Bronchial epithelial cell (primary cell): ENCODE measurements around the gene TMC3. TPM values are rescaled to one million over a fixed set of nuclear protein-coding genes. Genes with fewer than 3 reads are reported as not detected.
A peak's percentile ranks its signal among the peaks of the same experiment; 100 is the strongest.

Experiments used
- DNase-seq: peaks from one replicate; pipeline ENCODE4 v3.0.0-alpha.2; 2010; ENCODE audit warnings: low read depth
- FAIRE-seq: peaks from 2 replicates; lab custom pipeline; 2011; peaks lifted over from hg19 to GRCh38; lab: Jason Lieb, UNC
- H3K27me3 ChIP-seq: 2 replicates; pipeline ENCODE4 v1.5.1; 2011; ENCODE audit warnings: low read length; ENCODE audit not compliant: control insufficient read depth, insufficient read depth
- H3K36me3 ChIP-seq: 2 replicates; pipeline ENCODE4 v1.5.1; 2011; ENCODE audit warnings: low read length; ENCODE audit not compliant: control insufficient read depth, insufficient read depth
- H3K4me3 ChIP-seq: 2 replicates; pipeline ENCODE4 v1.5.1; 2011; ENCODE audit warnings: mild to moderate bottlenecking, low read depth, low read length, control low read depth
- CTCF ChIP-seq: IDR thresholded peaks from 2 replicates; pipeline ENCODE4 v1.5.1; 2011; ENCODE audit warnings: mild to moderate bottlenecking, moderate library complexity, low read length, control low read depth, inconsistent platforms; ENCODE audit not compliant: insufficient read depth, severe bottlenecking
- total RNA-seq: library from RNA; depleted of rRNA; stranded (reverse); fragments of >200 nt; gene quantifications from 2 replicates; pipeline ENCODE4 v1.2.1, GENCODE V29; 2014

Gene TMC3
- total RNA-seq, 1 donor from 2014 or later = not detected

GRCh38 chr15:81330366-81331090 is 43.5 kb downstream of the TMC3 start:
- DNase-seq (no peak), FAIRE-seq (no peak)
- Histone ChIP-seq H3K27me3 (no peaks in the 10 kb centered on the region), H3K4me3 (no peak overlapping the region), H3K36me3 (no peaks in the 10 kb centered on the region)
- TF ChIP-seq CTCF = no peak

- TF ChIP-seq CTCF = no peak
- FAIRE-seq (no peak), DNase-seq (no peak)
- no peaks in the 10 kb centered on the region for H3K27me3 ChIP-seq
- no peaks in the 10 kb centered on the region for H3K36me3 ChIP-seq
- no peak overlapping the region for H3K4me3 ChIP-seq
Observed at GRCh38 chr15:81329446-81329845, 44.6 kb downstream of the TMC3 start.

GRCh38 chr15:81327516-81327915 is 46.5 kb downstream of the TMC3 start:
- no peak for FAIRE-seq
- TF ChIP-seq CTCF = no peak

GRCh38 chr15:81326466-81327212 is 47.4 kb downstream of the TMC3 start:
- no peak overlapping the region for H3K4me3 ChIP-seq
- no peak for DNase-seq
- no peak for FAIRE-seq
- no peaks in the 10 kb centered on the region for H3K27me3 ChIP-seq
- no peak for TF ChIP-seq CTCF
- H3K36me3 ChIP-seq = peaks cover 2% of the 10 kb centered on the region

More at GRCh38 chr15:81327516-81327915, 46.5 kb downstream of the TMC3 start:
- no peak for DNase-seq
- Histone ChIP-seq H3K4me3 (no peak overlapping the region), H3K27me3 (no peaks in the 10 kb centered on the region), H3K36me3 (no peaks in the 10 kb centered on the region)

GRCh38 chr15:81323944-81324881 is 49.8 kb downstream of the TMC3 start, which contains the start of gene STARD5:
STARD5 (minus strand) TSS chr15:81324141; CDS start chr15:81324099, 42 bp downstream.
- H3K4me3 ChIP-seq = peak within 1 kb of the TSS; percentile 63
- TF ChIP-seq CTCF = no peak
- no peak for FAIRE-seq

More at GRCh38 chr15:81323944-81324881, 49.8 kb downstream of the TMC3 start, which contains the start of gene STARD5:
- DNase-seq = peak; percentile 89
- peaks cover 14% of the 10 kb centered on the region for H3K36me3 ChIP-seq
- no peaks in the 10 kb centered on the region for H3K27me3 ChIP-seq
